GM12872 (cell line): ENCODE measurements around the gene NFKB2.

ENCODE experiments used
- CTCF ChIP-seq: IDR thresholded peaks from 3 replicates; pipeline ENCODE4 v1.5.1; 2011; ENCODE audit warnings: low read depth, mild to moderate bottlenecking, low read length, moderate library complexity; ENCODE audit not compliant: insufficient read depth

Gene NFKB2

GRCh38 chr10:102401342-102401654 is 5.8 kb downstream of the NFKB2 start:
- no peak for TF ChIP-seq CTCF

- no peak for TF ChIP-seq CTCF
Observed at GRCh38 chr10:102401735-102402511, 6.4 kb downstream of the NFKB2 start.

GRCh38 chr10:102402512-102402896 is 7.0 kb downstream of the NFKB2 start:
- no peak for TF ChIP-seq CTCF

GRCh38 chr10:102403115-102403514 is 7.6 kb downstream of the NFKB2 start:
- TF ChIP-seq CTCF = no peak

GRCh38 chr10:102404361-102405107 is 9.0 kb downstream of the NFKB2 start:
- no peak for TF ChIP-seq CTCF

GRCh38 chr10:102405108-102405571 is 9.6 kb downstream of the NFKB2 start:
- TF ChIP-seq CTCF = no peak

- TF ChIP-seq CTCF = no peak
Observed at GRCh38 chr10:102405632-102406031, 10.1 kb downstream of the NFKB2 start.
